ENCODE data around the gene ARHGAP26.

Gene ARHGAP26

DNA sequence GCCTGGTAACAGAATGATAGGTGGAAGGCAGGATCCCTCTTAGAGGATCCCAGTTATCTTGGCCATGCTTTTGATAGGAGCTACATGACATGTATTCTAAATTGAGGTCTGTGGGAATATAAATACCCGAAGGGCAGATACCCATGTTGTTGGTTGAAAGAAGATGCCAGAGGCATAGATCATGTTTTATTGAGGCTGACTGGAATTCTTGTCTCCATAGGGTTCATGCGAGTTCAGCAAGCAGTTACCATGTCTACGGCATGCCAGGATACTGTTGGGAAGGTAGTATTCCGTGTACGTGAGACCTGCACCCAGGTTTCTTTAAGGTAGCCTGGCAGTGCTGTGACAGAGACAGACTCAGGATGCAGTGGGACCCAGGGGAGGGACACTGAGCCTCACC is 402.6 kb downstream of the ARHGAP26 start:
- peaks cover 0 to 7% (median 0%) of the 10 kb centered on the region in 3 donors for H3K36me3 ChIP-seq
- H3K4me3 ChIP-seq = no peak overlapping the region
- H3K9me3 ChIP-seq = no peaks in the 10 kb centered on the region
- intact Hi-C loops (cut with DNase I; ENCODE audit: low total_unique reads) = no loop called here
- no peak for DNase-seq
- no peak overlapping the region for H3K27ac ChIP-seq
- peaks cover 0 to 29% (median 0%) of the 10 kb centered on the region in 4 donors for H3K4me1 ChIP-seq
- no peaks in the 10 kb centered on the region for H3K27me3 ChIP-seq
- TF ChIP-seq, protein P1, sequence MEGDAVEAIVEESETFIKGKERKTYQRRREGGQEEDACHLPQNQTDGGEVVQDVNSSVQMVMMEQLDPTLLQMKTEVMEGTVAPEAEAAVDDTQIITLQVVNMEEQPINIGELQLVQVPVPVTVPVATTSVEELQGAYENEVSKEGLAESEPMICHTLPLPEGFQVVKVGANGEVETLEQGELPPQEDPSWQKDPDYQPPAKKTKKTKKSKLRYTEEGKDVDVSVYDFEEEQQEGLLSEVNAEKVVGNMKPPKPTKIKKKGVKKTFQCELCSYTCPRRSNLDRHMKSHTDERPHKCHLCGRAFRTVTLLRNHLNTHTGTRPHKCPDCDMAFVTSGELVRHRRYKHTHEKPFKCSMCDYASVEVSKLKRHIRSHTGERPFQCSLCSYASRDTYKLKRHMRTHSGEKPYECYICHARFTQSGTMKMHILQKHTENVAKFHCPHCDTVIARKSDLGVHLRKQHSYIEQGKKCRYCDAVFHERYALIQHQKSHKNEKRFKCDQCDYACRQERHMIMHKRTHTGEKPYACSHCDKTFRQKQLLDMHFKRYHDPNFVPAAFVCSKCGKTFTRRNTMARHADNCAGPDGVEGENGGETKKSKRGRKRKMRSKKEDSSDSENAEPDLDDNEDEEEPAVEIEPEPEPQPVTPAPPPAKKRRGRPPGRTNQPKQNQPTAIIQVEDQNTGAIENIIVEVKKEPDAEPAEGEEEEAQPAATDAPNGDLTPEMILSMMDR (IDR thresholded peaks at IDR 0.05) = no peak

DNA sequence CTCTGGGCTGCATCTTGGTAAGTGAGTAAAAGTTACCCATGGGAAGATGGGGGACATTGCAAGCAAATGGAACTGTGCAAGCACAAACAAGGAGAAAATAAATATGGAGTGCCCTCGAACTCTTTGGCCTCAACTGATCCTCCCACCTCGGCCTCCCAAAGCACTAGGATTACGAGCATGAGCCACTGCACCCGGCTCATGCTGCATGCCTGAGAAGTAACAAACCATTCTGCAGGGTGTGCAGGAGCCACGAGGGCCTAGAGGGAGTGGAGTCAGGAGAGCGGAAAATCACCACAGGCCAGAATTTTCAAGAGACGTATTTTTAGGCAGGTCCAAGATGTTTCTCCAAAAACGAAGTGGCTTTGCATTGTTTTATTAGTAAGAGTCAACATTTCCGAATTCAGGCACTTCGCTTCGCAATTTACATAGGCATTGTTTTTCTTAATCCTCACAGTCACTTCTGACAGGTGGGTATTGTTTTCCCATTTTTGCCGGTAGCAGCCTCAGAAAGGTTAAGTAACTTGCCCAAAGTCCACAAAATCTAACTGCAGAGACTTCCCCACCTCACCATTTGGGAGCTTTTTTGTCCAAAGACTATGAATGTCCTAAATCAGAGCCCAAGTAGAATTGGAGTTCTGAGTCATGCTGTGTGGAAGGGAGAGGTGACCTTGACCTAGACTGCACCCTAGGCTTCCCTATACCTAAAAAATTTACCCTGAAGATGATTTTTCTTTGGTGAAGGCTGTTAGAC is 403.1 kb downstream of the ARHGAP26 start:
- H3K27ac ChIP-seq = no peak overlapping the region
- H3K4me1 ChIP-seq = peaks cover 0 to 31% (median 0%) of the 10 kb centered on the region in 4 donors
- DNase-seq = no peak
- no peaks in the 10 kb centered on the region for H3K27me3 ChIP-seq
- H3K9me3 ChIP-seq = no peaks in the 10 kb centered on the region
- no peak overlapping the region for H3K4me3 ChIP-seq
- TF ChIP-seq, protein P1 (IDR thresholded peaks at IDR 0.05) = no peak
- peaks cover 0 to 7% (median 0%) of the 10 kb centered on the region in 3 donors for H3K36me3 ChIP-seq
- intact Hi-C loops (cut with DNase I; ENCODE audit: low total_unique reads) = no loop called here

DNA sequence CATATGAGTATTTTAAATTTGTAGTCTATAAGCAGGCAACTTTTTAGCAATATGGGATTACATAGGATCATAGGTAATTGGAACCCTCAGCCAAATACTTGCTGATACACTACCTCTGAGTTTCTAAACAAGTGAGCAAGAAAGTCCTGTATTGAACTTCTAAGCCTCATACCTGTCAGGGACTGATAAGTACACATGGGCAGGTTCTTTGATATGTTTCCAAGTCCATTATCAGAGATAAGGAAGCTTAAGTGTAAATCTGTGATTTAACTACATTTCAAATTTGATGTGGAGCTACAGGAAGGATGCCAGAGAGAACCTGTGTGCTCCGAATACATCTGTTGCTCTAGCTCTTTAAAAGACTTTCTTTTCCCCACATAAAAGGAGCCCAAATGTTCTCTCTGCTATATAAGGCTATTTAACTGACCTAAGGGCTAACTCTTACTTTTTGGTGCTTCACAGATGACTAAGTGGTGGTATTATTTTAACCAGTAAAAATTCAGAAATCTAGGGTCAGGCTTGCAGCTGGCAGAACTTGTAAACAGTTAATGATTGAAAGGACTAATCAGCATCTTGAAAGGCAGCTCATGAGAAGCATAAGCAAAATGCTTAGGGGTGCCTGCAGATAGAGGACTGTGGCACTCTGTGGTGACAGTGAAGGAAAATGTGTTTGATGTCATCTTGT is 404.7 kb downstream of the ARHGAP26 start:
- H3K4me1 ChIP-seq = peaks cover 0 to 28% (median 0%) of the 10 kb centered on the region in 4 donors
- H3K27me3 ChIP-seq = no peaks in the 10 kb centered on the region
- TF ChIP-seq, protein P1 (IDR thresholded peaks at IDR 0.05) = no peak
- H3K9me3 ChIP-seq = no peaks in the 10 kb centered on the region
- no peak overlapping the region for H3K4me3 ChIP-seq
- intact Hi-C loops (cut with DNase I; ENCODE audit: low total_unique reads) = no loop called here
- no peak overlapping the region for H3K27ac ChIP-seq
- H3K36me3 ChIP-seq = peaks cover 0 to 7% (median 0%) of the 10 kb centered on the region in 3 donors
- DNase-seq = no peak

DNA sequence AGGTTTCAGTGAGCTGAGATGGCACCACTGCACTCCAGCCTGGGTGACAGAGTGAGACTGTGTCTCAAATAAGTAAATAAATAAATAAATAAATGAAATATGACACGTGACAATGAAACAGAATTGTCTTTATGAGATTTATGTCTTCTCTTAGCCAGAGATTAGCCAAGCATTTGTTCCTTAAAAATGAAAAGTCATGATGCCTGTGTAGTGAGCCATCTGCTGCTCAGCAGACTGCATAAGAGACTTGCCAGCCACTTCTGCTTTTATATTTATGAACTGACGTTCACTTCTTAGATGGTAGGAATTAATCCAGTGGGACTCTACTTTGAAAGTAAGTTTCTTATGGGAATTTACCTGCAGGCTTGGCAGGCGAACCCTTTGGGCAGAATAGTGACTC is 405.9 kb downstream of the ARHGAP26 start:
- H3K4me3 ChIP-seq = no peak overlapping the region

DNA sequence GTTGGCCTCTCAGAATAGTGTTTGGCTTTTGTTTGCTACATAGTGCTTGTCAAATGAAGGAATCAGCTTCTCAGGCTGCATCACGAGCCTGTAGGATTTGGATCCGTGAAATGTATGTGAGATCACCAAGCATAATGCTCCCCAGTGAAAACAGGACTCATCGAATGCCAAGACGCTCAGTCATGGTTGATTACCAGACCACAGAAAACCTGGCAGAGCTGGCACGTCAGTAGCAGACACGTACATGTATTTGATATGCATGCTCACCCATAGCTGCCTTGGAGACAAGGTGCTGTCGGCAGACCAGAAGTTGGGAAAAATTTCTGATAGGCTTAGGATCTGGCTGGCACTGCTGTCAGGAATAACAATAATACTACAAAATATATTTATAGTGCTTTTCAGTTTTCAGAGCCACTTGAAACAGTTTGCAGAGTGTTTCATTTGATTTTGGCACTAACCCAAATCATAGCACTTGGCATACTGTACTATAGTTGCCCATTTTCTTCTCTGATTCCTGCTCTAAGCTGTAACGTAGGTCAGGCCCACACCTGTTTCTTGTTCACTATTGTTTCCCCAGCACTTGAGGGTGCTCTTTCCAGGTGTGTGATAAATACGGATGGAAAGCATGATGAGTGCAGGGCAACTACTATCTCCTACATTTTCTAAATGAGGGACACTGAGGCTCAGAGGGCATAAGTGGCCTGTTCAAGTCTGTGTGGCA is 407.2 kb downstream of the ARHGAP26 start:
- peaks cover 0 to 7% (median 0%) of the 10 kb centered on the region in 3 donors for H3K36me3 ChIP-seq
- peak in 1 of 2 donors; percentile 30 for DNase-seq
- peaks cover 0 to 34% (median 1%) of the 10 kb centered on the region in 4 donors for H3K4me1 ChIP-seq
- no peaks in the 10 kb centered on the region for H3K9me3 ChIP-seq
- H3K4me3 ChIP-seq = no peak overlapping the region
- H3K27ac ChIP-seq = peak overlapping the region in 1 of 2 donors; percentile 0
- TF ChIP-seq, protein P1 (IDR thresholded peaks at IDR 0.05) = no peak
- intact Hi-C loops (cut with DNase I; ENCODE audit: low total_unique reads) = no loop called here
- no peaks in the 10 kb centered on the region for H3K27me3 ChIP-seq

More for the DNA sequence above, 405.9 kb downstream of the ARHGAP26 start:
- intact Hi-C loops (cut with DNase I; ENCODE audit: low total_unique reads) = no loop called here
- TF ChIP-seq, protein P1 (IDR thresholded peaks at IDR 0.05) = no peak
- Histone ChIP-seq H3K4me1 (peaks cover 0 to 28% (median 0%) of the 10 kb centered on the region in 4 donors), H3K9me3 (no peaks in the 10 kb centered on the region), H3K27me3 (no peaks in the 10 kb centered on the region), H3K36me3 (peaks cover 0 to 7% (median 0%) of the 10 kb centered on the region in 3 donors), H3K27ac (no peak overlapping the region)
- no peak for DNase-seq
